Ovary (tissue), 3 donors: ENCODE measurements around the gene SAMD1.

Source experiments
- EP300 ChIP-seq: sonication (generic); formaldehyde crosslinking; IDR thresholded peaks from one replicate; pipeline ENCODE4 v1.6.1; 2017; ENCODE audit warnings: antibody characterized with exemption
- POLR2A ChIP-seq: fragments of 450-650 bp; IDR thresholded peaks from one replicate; pipeline ENCODE4 v1.6.1; 2017; ENCODE audit warnings: antibody characterized with exemption, mild to moderate bottlenecking, moderate library complexity
- TF ChIP-seq, protein P1 (sequence below), 3 donors: fragments of 450-650 bp in 2 of 3; fragments of 200-600 bp in 1 of 3; IDR thresholded peaks; one replicate each; pipeline versions ENCODE4 v1.5.1 to v1.8.0; 2016 to 2022; ENCODE audit warnings: antibody characterized with exemption in 3 of 3, mild to moderate bottlenecking in 1 of 3
- donor health status: DM: no; HTN: no; CAD: no.

DNA sequence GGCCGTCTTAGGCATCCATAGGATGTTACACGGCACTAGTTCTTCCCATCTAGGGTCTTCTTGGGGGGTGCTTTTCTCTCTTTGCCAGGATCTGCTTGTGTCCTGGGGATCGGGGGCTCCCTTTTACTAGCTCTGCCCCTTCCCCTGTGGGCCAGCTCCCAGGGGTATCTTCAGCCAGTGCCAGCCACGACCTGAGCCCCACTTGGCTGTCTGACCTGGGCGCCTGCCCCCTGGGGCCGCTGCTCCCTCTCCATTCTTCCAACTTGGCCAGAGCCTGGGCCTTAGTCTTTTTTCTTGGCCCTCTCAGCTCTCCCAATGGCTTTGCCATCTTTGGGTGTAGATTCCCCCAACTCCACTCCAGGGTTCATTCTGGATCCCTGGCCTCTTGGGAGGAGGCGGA lies 23.9 kb upstream of the SAMD1 start:
- no peak for TF ChIP-seq POLR2A
- TF ChIP-seq, protein P1, sequence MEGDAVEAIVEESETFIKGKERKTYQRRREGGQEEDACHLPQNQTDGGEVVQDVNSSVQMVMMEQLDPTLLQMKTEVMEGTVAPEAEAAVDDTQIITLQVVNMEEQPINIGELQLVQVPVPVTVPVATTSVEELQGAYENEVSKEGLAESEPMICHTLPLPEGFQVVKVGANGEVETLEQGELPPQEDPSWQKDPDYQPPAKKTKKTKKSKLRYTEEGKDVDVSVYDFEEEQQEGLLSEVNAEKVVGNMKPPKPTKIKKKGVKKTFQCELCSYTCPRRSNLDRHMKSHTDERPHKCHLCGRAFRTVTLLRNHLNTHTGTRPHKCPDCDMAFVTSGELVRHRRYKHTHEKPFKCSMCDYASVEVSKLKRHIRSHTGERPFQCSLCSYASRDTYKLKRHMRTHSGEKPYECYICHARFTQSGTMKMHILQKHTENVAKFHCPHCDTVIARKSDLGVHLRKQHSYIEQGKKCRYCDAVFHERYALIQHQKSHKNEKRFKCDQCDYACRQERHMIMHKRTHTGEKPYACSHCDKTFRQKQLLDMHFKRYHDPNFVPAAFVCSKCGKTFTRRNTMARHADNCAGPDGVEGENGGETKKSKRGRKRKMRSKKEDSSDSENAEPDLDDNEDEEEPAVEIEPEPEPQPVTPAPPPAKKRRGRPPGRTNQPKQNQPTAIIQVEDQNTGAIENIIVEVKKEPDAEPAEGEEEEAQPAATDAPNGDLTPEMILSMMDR (IDR thresholded peaks at IDR 0.05) = no peak
- TF ChIP-seq EP300 = no peak
